GM19324 (cell line): Measurements from ENCODE around the gene NFATC4.
"Not testable (repeated sequence)": the region's sequence is repeated elsewhere in the genome, so short reads cannot be mapped to it uniquely, and the experiment has no call there.

Source experiments
- ATAC-seq: cut with Tn5 transposase; IDR thresholded peaks from one replicate; pipeline ENCODE4 v1.9.1; 2021; ENCODE audit warnings: mild to moderate bottlenecking, moderate library complexity; ENCODE audit not compliant: unreplicated experiment, low FRiP score

The NFATC4 gene

DNA sequence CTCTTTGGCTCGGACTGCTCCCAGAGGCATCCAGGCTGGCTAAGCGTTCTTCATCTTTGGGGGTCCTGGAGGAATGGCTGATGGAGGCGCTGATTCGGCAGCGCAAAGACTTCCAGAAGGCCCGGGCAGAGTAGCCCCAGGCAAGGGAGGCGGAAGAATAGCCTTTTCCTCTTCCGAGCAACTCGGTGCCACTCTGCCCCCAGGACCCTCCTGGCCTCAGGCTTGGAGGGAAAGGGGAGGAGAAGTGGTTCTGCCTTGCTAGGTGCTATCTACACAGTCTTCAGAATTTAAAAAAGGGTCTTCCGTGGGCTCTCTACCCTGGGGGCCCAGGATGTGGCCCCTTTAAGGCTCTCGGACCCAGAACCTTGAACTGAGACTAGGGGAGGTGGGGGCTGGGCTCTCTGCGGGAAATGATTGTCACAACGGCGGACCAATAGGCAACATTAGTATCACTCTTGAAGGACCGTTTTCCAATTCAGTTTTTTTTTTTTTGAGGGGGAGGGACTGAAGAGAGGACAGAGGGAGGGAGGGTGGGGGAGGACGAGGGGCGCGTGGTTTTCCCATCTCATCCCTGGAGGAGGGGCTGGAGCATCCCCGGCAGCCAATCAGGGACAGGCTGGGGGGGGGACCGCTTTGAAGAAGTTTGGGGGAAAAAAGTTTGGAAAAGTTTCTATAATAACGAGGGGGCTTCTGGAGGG lies at the start of gene NFATC4:
Gene NFATC4 (plus strand): TSS at position 671 of the 698 bp plus-strand sequence. CDS start 157 bp downstream, outside the sequence.
- no peak for ATAC-seq

DNA sequence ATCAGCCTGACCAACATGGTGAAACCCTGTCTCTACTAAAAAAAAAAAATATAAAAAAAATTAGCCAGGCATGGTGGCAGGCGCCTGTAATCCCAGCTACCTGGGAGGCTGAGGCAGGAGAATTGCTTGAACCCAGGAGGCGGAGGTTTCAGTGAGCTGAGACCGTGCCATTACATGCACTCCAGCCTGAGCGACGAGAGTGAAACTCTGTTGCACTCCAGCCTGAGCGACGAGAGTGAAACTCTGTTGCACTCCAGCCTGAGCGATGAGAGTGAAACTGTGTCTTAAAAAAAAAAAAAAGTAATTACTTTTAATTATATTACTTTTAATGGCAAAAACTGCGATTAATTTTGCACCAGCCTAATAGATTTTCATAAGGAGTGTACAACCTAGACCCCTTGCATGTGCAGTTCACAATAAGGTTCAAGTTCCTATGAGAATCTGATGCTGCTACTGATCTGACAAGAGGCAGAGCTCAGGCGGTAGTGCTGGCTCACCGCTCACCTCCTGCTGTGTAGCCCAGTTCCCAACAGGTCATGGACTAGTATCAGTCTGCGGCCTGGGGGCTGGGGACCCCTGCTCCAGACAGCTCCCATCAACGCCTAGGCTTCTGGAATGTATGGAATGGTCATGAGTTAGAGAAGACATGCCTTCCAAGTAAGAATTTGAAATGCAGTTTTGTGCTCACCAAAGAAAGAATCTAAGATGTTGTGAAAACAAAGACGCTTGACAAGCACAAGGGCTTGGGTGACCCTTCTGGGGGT lies 46.6 kb upstream of the NFATC4 start:
- ATAC-seq, result no peak

DNA sequence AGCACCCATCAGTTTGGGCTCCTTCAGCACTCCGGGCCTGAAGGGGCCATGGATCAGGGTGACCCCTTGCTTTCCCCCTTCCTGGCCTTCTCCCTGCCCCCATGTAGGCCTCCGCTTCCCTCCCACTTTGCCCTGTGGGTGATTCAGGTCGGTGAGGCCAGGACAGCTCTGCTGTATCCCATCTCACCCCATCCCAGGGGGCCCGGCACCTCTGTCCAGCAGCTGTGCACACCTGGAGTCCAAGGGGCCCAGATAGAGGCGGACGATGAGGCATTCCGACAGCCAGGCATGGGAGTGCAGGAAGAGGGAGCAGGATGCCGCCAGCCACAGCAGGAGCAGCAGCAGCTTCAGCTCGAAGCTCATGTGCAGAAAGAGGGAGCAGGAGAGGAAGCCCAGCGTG lies 45.3 kb upstream of the NFATC4 start:
- ATAC-seq, result no peak

GRCh38 chr14:24323341-24323740 lies 44.6 kb upstream of the NFATC4 start:
- ATAC-seq, result no peak

DNA sequence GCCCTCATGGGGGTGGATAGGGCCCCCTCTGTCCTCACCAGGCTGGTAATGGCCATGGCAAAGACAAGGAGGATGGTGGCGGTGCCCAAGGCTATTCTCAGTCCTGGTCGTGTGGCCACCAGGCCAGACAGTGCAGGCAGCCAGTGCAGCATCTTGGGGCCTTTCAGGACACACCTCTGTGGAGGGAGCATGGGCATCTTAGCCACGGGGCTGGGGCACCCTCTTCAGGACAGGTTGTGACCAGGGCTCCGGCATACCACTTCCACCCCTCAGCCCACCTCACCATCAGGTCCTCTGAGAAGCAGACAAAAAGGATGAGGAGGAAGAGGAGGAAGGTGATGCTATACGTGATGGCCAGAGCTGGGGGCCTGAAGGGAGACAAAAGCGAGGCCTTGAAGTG lies 44.0 kb upstream of the NFATC4 start:
- no peak for ATAC-seq

DNA sequence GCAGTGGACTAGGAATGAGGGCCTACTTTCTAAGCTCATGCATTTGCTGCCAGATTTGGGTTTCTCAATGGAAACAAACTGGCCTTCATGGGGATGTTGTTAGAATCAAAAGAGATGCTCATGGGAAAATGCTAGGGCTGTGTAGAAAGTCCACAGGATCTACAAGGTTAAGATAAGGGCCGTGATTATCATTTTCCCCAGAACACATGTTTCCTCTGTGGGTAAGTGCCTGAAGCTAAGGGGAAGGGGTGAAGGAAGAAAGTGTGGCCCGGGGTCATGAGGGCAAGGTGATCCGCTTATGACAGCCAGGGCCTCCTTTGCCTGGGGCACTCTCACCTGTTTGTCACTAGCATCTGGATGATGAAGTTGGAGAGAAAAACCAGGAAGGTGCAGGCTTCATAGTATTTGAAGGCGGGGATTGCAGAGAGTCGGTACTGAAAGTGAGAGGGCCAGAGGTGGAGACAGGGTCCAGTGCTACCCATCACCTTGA lies 42.9 kb upstream of the NFATC4 start:
- ATAC-seq, result no peak

GRCh38 chr14:24325963-24326362 lies 42.0 kb upstream of the NFATC4 start:
- no peak for ATAC-seq

DNA sequence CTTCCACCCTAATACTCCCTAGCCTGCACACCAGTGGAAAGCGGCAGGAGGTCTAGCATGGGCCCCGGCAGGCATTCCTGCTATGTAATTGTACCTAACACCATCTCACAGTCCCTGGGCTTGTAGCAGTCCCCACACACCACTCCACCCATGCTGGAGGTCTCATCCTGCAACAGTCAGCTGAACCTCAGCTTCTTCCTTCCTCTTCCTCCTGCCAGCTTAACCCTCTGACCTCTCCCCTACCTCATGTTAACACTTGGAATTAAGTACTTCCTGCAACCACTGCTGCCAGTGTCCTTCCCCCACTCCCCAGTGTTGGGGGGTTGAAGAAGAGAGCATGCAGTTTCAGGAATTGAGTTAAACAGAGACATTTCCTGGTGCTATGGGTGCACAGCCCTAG lies 40.7 kb upstream of the NFATC4 start:
- no peak for ATAC-seq

- not testable (repeated sequence) for ATAC-seq
Observed at GRCh38 chr14:24327914-24328313, 40.1 kb upstream of the NFATC4 start.

- ATAC-seq, result no peak
Observed at GRCh38 chr14:24329073-24329663, 38.8 kb upstream of the NFATC4 start.

DNA sequence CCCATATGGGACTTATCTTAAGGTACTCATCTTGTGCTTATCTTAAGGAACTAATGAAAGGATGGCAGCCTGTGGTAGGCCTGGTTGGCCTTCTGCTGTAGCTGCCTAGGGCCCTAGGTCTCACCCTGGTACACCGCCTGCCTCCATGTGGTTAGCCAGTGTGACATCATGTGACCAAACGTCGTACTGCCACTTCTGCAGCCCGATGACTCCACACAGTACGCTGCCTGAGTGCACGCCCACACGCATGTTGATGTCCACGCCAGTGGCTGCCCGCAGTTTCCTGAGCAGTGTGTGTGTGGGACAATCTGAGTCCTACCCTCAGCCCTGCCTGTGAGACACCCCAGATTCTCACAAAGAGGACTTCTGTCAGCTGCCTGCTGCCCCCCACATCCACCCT lies 38.2 kb upstream of the NFATC4 start:
- no peak for ATAC-seq

GRCh38 chr14:24330973-24331674 lies 36.9 kb upstream of the NFATC4 start:
- no peak for ATAC-seq

DNA sequence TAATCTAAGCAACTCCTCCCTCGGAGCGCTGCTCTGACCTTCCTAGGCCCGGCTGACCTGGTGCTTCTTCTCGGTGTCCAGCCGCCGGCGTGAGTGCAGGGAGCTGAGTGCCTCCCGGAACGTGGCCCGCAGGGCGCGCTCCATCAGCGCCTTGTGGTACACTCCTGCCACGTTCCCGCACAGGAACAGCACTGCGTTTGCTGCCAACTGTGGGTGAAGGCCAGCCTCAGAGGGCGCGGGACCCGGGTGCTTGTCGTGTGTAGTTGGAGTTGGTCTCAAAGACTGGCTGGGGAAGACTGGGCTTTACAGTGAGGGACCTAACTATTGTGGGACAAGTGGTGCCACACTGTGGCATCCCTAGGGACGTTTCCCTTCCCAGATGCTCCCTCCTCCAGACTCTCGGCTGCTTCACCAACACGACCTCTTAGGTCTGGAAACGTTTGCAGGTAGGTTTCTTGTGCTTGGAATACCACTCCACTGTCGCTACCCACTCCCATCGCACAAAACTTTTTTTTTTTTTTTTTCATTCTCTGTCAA lies 36.2 kb upstream of the NFATC4 start:
- no peak for ATAC-seq

DNA sequence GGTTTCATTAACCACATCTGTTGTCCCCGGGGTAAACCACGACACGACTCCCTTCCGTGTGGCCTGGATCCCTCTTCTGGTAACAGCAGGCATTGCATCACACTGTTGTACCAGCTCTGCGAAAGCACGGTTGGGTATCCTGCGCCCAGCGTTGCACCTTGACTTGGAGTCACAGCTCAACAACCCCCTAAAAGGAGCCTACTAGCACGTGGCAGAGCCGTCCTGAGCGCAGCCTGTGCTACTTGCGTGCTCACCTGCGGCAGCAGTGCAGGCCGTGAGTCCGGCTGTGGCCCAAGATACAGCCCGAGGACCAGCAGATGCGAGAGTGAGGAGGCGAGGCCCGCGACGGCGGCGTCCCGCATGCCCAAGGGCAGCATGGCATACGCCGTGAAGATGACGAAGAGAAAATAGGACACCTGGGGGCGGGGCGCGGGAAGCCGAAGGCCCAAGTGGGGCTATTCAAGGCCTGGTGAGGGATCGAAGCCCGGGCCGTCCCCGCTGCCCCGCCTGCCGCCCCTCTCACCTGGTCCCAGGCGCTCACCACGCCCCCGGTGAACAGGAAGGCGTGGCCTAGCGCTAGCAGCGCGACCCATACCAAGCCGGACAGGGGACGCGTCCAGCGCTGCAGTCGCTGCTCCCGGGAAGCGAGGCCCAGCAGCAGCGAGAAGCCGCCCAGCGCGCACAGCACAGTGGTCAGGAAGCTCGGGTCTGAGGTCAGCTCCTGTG lies 35.6 kb upstream of the NFATC4 start:
- peak; percentile 86 for ATAC-seq

DNA sequence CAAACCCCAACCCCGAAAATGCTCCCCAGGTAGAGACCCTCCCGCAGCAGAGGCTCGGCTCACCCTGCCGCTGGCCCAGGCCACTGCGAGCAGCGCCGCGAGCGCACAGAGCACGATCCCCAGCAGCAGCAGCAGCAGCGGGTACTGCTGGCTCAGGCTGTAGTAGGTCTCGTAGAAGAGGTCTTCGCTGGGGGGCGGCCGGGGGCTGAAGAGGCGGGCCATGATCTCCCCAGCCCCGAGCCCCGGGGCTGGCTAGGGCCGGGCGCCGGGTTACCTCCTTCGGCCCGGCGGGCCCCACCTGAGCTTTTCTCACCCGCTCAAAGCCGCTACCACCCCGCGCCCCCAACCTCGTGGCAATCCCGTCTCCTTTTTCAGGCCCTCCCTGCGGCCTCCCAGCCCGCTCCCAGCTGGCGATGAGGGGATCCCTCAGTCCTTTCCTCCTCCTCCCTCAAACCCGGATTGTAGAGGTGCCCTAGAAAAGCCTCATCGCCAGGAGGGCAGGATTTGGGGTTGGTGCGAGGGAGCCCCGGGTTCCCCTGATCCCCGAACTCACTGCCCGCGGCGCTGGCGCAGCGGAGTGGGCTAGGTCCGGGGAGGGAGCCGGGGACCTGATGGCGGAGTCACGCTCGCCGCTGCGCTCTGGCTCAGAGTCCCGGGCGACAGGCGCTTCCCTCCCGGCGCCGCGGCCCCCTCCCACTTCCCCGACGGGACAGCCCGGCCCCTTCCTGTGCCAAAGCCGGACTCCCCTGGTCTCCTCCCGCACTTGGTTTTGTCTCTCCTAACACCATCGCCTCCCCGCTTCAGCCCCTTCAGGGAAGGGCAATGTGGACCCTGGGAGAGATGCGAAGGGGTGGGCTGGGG lies 33.3 kb upstream of the NFATC4 start, which contains the start of gene ADCY4:
Gene ADCY4 (minus strand): TSS at position 641 of the 861 bp plus-strand sequence. CDS start 419 bp downstream, at position 222.
- no peak for ATAC-seq

DNA sequence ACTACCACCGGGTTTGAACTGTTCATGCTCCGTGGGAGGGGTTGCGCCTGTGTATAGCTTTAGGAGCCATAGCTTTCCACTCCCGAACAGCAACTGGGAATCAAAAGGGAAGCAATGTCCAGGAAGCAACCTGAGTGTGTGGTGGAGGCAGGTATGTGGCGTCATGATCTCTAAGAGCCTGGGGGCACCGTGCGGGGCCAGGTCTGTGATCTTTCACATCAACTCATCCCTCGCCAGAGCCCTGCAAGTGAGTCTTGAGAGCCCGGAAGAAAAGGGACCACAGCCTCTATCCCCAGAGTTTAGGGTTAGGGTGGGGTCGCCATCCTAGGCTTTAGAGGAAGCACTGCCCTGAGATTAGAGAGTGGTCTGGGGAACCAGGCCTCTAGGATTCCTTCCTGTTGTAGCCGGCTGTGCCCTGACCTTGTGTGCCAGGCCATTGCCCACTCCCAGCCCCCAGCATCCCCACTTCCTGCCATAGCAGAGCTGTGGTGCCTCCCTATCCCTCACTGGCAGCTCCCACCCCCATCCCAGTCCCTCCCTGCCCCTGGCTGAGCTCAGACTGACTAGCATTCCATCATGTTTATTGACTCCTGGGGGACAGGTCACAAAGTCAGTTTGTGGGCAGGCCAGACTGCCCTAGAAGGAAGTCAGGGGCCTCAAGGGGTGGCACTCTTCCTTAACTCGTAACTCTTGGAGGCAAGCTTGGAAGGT lies 32.4 kb upstream of the NFATC4 start:
- ATAC-seq, result no peak

GRCh38 chr14:24337144-24337823 lies 30.7 kb upstream of the NFATC4 start:
- no peak for ATAC-seq

DNA sequence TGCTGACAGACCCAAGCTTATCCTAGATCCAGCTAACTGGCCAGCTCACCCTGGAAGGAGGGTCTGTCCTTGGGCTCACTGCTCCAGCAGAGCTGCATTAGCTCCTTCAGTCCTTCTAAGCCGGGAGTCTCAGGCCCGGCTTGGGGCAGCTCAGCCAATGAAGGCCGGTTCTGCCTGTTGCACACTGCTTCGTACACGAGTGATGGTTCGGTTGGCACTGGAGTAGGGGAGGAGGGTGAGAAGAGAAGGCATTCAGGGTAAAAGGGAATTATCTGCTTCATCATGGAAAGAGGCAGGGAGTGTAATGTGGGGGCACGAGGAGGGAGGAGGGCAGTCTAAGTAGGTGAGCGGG lies 30.2 kb upstream of the NFATC4 start:
- ATAC-seq, result no peak
